ENCODE data around the gene DYSF.

GRCh38 chr2:71551631-71551915 is 98.2 kb downstream of the DYSF start:
- TF ChIP-seq CTCF (IDR thresholded peaks at IDR 0.05) = no peak
- TF ChIP-seq POLR2A (IDR thresholded peaks at IDR 0.05) = no peak
